DLD1 (cell line): ENCODE results near the gene TTC17.
"Not testable (repeated sequence)": the region's sequence is repeated elsewhere in the genome, so short reads cannot be mapped to it uniquely, and the experiment has no call there.

Experiments
- in situ Hi-C: cut with HindIII; loops from 2 replicates; pipeline ENCODE4 v1.10.0; 2017; ENCODE audit warnings: low sequenced_read_pairs

The TTC17 gene

DNA sequence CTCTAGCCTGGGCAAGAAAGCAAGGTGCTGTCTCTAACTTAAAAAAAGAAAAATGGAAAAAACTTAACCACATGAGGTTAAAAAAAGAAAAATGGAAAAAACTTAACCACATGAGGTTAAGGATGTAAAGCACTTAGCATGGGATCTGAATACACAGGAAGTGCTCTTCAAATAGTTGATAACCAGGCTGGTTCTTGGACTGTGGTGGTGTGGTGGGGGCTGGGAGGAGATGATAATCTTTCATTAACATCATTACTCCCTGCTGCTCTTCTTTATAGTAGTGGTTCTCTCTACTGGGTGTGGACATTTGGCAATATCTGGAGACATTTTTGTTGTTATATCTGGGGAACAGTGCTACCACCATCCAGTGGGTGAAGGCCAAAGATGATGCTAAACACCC lies 88.4 kb downstream of the TTC17 start:
- in situ Hi-C loops = no loop called here

- in situ Hi-C loops = no loop called here
These were observed 99.8 kb downstream of the TTC17 start for GRCh38 chr11:43458486-43458885.

DNA sequence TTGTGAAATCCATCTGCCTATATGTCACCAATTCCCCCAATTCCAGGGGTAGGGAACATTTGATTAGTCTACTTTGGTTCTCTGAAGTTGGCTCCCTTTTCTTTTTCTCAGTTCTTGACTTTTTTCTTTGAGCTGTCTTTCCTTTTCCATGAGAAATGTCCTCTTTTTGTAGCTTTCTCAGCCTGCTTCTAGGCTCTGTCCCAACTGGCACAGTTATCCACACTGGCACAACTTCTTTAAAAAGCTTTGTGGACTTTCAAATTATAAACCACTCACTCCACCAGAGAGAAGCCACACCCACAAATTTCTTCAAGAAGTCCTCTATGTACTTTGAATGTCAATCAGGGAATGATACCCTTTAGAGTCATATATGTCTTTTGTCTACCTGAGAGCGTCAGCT lies 100.5 kb downstream of the TTC17 start:
- in situ Hi-C loops = no loop called here

DNA sequence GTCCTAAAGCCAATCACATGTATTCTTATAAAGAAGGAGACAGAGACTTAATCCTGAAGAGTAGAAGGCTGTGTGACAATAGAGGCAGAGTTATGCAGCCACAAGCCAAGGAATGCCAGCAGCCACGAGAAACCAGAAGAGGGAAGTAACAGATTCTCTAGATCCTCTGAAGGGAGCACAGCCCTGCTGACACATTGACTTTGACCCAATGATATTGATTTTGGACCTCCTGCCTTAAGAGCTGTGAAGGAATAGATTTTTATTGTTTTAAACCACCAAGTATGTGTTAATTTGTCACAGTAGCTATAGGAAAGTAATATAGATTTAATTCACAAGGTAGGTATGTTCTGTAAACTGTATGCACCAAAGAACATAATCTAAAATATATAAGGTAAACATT lies 103.6 kb downstream of the TTC17 start:
- in situ Hi-C loops = no loop called here

DNA sequence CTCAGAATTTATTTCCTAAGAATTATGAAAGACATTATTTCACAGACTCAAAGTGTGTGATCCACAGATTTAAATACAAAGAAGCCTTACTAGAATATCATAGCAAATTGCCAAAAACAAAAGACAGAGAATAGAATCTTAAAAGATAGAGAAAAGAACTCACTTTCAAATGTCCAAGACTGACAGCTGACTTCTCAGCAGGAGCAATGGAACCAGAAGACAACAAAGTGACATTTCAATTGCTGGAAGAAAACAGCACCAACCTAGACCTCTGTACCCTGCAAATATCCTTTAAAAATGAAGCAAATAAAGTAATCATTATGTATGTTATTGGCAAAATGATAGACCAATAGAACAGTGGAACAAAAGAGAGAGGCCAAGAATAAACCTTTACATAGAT lies 109.2 kb downstream of the TTC17 start:
- in situ Hi-C loops = no loop called here

GRCh38 chr11:43477491-43477890 lies 118.8 kb downstream of the TTC17 start:
- in situ Hi-C loops = not testable (repeated sequence)

DNA sequence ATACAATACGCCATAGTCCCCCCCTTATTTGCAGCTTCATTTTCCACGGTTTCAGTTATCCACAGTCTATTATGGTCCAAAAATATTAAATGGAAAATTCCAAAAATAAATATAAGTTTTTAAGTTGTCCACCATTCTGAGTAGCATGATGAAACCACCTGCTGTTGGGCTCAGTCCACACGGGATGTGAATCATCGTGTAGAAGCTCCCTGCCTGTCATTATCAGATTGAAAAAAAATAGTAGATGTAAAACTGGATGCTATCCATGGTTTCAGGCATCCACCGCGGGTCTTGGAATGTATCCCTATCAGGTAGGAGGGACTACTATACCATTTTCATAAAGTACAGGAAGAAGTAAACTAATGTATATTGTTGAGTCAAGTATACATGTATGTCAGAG lies 127.4 kb downstream of the TTC17 start:
- in situ Hi-C loops = no loop called here

DNA sequence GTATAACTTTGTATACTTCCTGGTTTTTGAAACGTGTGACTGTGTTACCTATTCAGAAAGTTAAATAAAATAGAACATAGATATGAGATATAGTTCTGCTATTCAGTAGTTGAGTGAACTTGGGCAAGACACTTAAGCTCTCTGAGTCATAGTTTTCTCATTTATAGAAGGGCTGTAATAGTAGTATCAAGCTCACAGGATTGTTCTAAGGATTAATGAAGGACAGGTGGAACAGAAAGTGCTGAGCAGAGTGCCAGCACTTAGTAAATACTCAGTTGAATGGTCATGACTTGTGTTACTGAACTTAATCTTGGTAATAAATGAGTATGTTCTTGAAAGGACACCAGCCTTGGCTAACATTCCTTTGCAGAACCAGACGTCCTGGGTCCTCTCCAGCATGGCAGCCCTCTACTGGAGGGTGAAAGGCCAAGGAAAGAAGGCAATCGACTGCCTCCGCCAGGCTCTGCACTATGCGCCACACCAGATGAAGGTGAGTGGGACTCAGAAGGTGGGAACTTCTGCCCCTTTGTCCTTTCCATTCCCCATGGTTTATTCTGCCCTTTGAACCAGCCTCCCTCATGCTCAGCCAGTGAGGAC lies 131.2 kb downstream of the TTC17 start:
- in situ Hi-C loops = no loop called here

GRCh38 chr11:43492701-43493100 lies 134.0 kb downstream of the TTC17 start:
- in situ Hi-C loops = no loop called here

GRCh38 chr11:43493431-43493830 lies 134.7 kb downstream of the TTC17 start:
- in situ Hi-C loops = no loop called here

DNA sequence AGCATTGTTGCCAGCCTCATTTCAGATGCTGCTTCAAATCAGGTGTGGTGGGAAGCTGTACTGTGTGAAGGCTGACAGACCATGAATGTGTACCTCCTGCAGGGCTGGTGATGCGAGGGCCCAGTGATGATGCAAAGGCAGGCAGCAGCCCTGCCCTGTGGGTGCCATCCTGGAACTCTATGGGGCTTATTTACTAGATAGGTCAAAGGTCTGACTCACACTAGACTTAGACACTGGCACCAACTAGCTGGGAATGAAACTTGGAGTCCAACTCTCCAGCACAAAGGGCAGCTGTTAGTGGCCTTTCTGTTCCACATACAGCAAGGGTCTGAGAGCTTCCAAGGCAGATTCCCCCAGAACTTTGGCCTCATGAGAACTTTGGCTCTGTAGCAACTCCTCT lies 138.4 kb downstream of the TTC17 start:
- in situ Hi-C loops = no loop called here

DNA sequence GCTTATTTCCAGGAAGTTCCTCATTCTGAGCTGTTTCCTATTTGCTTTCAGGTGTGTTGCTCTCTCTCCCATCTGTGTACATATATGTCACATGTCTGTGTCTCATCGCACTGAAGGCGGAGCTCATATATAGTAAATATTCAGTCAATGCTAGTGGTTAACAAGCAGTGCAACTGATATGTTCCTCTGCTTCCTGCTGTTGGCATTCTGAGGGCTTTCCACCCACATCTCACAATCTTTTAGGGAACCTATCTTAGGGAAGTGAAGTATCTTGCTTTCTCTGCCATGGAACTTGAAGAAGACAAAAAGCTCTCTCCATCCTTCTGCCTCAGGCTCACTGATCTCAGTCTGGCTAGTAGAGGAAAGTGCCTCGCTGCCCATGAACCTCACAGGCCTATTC lies 139.8 kb downstream of the TTC17 start:
- in situ Hi-C loops = no loop called here

- in situ Hi-C loops = no loop called here
These were observed 144.7 kb downstream of the TTC17 start for GRCh38 chr11:43503417-43503816.

DNA sequence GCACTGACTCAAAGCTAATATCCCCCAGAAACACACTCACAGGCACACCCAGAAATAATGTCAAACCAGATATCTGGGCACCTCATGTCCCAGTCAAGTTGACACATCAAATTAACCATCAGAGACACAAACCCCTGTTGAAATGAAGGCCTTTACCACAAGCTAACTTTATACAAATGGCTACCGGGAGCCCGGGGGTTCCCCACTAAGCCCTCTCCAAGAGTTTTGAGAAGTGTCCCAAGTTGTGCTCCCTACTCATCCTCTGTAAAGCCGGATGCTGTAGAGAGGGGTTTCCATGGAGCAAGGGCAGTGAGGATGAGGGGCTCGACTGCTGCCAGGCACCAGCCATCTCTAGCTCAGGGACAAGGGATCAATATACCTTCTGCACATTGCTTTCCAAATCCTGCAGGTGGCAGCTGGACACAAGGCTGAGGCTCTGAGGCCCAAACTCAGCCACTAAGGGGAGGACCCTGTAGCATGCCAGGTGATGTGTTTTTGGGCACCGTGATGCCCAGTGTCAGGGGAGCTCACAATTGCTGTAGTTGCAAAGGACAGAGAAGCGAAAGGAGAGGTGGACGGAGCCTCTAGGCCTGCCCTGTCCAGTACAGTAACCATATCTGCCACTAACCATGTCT lies 145.7 kb downstream of the TTC17 start:
- in situ Hi-C loops = no loop called here

DNA sequence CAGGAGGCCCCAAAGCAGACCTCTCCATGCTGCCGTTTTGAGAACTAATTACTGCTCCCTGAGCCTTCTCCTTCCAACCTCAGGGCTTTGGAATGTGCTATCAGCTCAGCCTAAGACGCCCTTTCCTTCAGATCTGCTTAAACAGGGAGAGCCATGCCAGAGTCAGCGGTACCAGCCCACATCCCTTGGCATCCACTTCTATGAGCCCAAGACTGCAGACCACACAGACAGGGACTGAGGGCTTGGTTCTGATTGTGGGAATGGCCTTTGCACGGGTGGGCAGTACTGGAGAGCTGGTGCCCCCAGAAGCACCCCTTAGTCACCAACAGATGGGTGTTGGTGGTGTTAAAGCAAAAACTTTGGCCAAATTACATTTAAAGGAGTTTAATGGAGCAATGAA lies 146.5 kb downstream of the TTC17 start:
- in situ Hi-C loops = no loop called here

- in situ Hi-C loops = no loop called here
These were observed 148.5 kb downstream of the TTC17 start for GRCh38 chr11:43507171-43507570.

GRCh38 chr11:43508511-43508918 lies 149.8 kb downstream of the TTC17 start:
- in situ Hi-C loops = no loop called here

- in situ Hi-C loops = no loop called here
These were observed 153.2 kb downstream of the TTC17 start for GRCh38 chr11:43511959-43512358.

GRCh38 chr11:43515090-43515489 lies 156.4 kb downstream of the TTC17 start:
- in situ Hi-C loops = no loop called here

DNA sequence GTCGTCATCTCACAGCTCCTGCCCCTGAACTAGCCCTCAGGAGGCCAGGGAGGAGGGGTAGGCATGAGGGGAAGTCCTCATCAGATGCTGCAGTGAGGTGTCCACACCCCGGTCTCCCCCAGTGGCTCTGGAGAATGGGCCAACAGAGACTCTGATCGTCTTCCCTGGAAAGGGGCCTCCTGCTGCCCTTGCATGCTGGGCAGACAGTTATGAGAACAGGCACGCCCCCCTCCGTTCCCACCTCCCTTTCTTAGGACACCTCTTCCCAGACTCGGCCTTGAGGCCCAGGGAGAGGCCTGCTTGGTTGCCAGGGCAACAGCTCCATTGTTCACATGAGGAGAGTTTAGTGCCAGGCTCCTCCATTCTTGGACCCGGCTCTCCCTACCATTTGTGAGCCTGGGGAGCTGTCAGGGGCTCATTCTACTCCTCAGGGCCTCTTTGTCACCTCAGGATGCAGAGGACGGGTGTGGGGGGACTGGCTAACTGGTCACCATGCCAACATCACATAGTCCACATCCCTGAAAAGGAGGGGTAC lies 157.7 kb downstream of the TTC17 start:
- in situ Hi-C loops = no loop called here

GRCh38 chr11:43517518-43517917 lies 158.8 kb downstream of the TTC17 start:
- in situ Hi-C loops = no loop called here

GRCh38 chr11:43518408-43519160 lies 159.9 kb downstream of the TTC17 start:
- in situ Hi-C loops = no loop called here
